ENCODE results near the gene LAMA2.

- no peak for TF ChIP-seq POLR2AphosphoS5 (IDR thresholded peaks at IDR 0.05)
- TF ChIP-seq POLR2A (IDR thresholded peaks at IDR 0.05) = no peak
- no peak for TF ChIP-seq EP300 (IDR thresholded peaks at IDR 0.05)
Observed at GRCh38 chr6:129015721-129016120, 132.8 kb downstream of the LAMA2 start.

Measured in suprapubic skin (tissue), 4 donors.